DOHH2 (cell line): ENCODE results near the gene KREMEN2.

Source experiments
- H3F3A ChIP-seq: fragments of 200-600 bp; sonication (generic), shearing (Covaris generic); 2 replicates; pipeline ENCODE4 v1.6.0; 2016; ENCODE audit warnings: antibody characterized with exemption, mild to moderate bottlenecking; ENCODE audit not compliant: control insufficient read depth, insufficient read depth
- H3K27ac ChIP-seq: fragments of 200-600 bp; sonication (generic); 2 replicates; pipeline ENCODE4 v1.5.1; 2014; ENCODE audit warnings: low read depth, mild to moderate bottlenecking, low read length, moderate library complexity
- H3K27me3 ChIP-seq: fragments of 200-600 bp; sonication (generic); 2 replicates; pipeline ENCODE4 v1.6.1; 2014; ENCODE audit warnings: mild to moderate bottlenecking, low read length, mixed read lengths; ENCODE audit not compliant: control insufficient read depth
- H3K36me3 ChIP-seq: fragments of 200-600 bp; sonication (generic); 2 replicates; pipeline ENCODE4 v1.6.1; 2014; ENCODE audit warnings: mild to moderate bottlenecking, low read length, moderate library complexity, mixed read lengths; ENCODE audit not compliant: control insufficient read depth
- H3K4me1 ChIP-seq: fragments of 200-600 bp; sonication (generic); 2 replicates; pipeline ENCODE4 v1.6.1; 2014; ENCODE audit warnings: mild to moderate bottlenecking, low read length, mixed read lengths; ENCODE audit not compliant: control insufficient read depth
- H3K4me2 ChIP-seq: fragments of 200-600 bp; sonication (generic); 2 replicates; pipeline ENCODE4 v1.6.0; 2014; ENCODE audit warnings: mild to moderate bottlenecking, low read length, moderate library complexity
- H3K4me3 ChIP-seq: fragments of 200-600 bp; sonication (generic); 2 replicates; pipeline ENCODE4 v1.5.1; 2014; ENCODE audit warnings: mild to moderate bottlenecking, low read length, mixed read lengths
- H3K79me2 ChIP-seq: fragments of 200-600 bp; sonication (generic); 2 replicates; pipeline ENCODE4 v1.6.1; 2014; ENCODE audit warnings: mild to moderate bottlenecking, low read length, mixed read lengths; ENCODE audit not compliant: control insufficient read depth
- H3K9me2 ChIP-seq: fragments of 200-600 bp; sonication (generic); replicated peaks from 2 replicates; pipeline ENCODE4 v1.6.1; 2014; ENCODE audit warnings: mild to moderate bottlenecking, low read length, mixed read lengths; ENCODE audit not compliant: control insufficient read depth
- H3K9me3 ChIP-seq: fragments of 200-600 bp; sonication (generic); 2 replicates; pipeline ENCODE4 v1.6.1; 2014; ENCODE audit warnings: antibody characterized with exemption, low read length, mixed read lengths; ENCODE audit not compliant: control insufficient read depth, insufficient read depth
- H4K20me1 ChIP-seq: fragments of 200-600 bp; sonication (generic); 2 replicates; pipeline ENCODE4 v1.6.0; 2014; ENCODE audit warnings: low read depth, mild to moderate bottlenecking, antibody characterized with exemption, low read length, moderate library complexity; ENCODE audit not compliant: control insufficient read depth, insufficient read depth
- CTCF ChIP-seq: fragments of 200-600 bp; sonication (generic); IDR thresholded peaks from one replicate; pipeline ENCODE4 v1.5.1; 2014; ENCODE audit warnings: antibody characterized with exemption, mild to moderate bottlenecking, low read depth, low read length; ENCODE audit not compliant: poor library complexity, severe bottlenecking
- EZH2phosphoT487 ChIP-seq: fragments of 200-600 bp; sonication (generic); IDR thresholded peaks from 2 replicates; pipeline ENCODE4 v1.6.1; 2017; ENCODE audit warnings: borderline replicate concordance, mild to moderate bottlenecking, antibody characterized with exemption, low read length, moderate library complexity, mixed read lengths

Gene KREMEN2

GRCh38 chr16:3014971-3015370 is 50.9 kb downstream of the KREMEN2 start:
- Histone ChIP-seq H3K27me3 (peaks cover 11% of the 10 kb centered on the region), H4K20me1 (no peaks in the 10 kb centered on the region), H3F3A (no peaks in the 10 kb centered on the region)

GRCh38 chr16:3015865-3016521 is 51.9 kb downstream of the KREMEN2 start:
- Histone ChIP-seq H3K27ac (no peak overlapping the region), H3K79me2 (no peaks in the 10 kb centered on the region), H3K4me1 (peaks cover 11% of the 10 kb centered on the region), H3K4me2 (no peak overlapping the region), H4K20me1 (no peaks in the 10 kb centered on the region), H3K9me2 (no peaks in the 10 kb centered on the region), H3K36me3 (no peaks in the 10 kb centered on the region), H3K27me3 (peaks cover 8% of the 10 kb centered on the region), H3K4me3 (no peak overlapping the region), H3F3A (no peaks in the 10 kb centered on the region), H3K9me3 (no peaks in the 10 kb centered on the region)
- TF ChIP-seq CTCF: no peak

More at GRCh38 chr16:3014971-3015370, 50.9 kb downstream of the KREMEN2 start:
- H3K79me2 ChIP-seq: no peaks in the 10 kb centered on the region
- TF ChIP-seq EZH2phosphoT487 (no peak), CTCF (no peak)
- H3K27ac ChIP-seq: no peak overlapping the region
- no peak overlapping the region for H3K4me2 ChIP-seq
- peaks cover 3% of the 10 kb centered on the region; the same call in 1 of the 2 replicates for H3K4me1 ChIP-seq
- no peak overlapping the region for H3K4me3 ChIP-seq
- no peaks in the 10 kb centered on the region for H3K9me3 ChIP-seq
- no peaks in the 10 kb centered on the region for H3K9me2 ChIP-seq
- H3K36me3 ChIP-seq: no peaks in the 10 kb centered on the region

- H4K20me1 ChIP-seq: no peaks in the 10 kb centered on the region
- no peaks in the 10 kb centered on the region for H3K9me2 ChIP-seq
- peaks cover 9% of the 10 kb centered on the region; the same call in 1 of the 2 replicates for H3F3A ChIP-seq
- no peaks in the 10 kb centered on the region for H3K79me2 ChIP-seq
- H3K9me3 ChIP-seq: no peaks in the 10 kb centered on the region
- peaks cover 23% of the 10 kb centered on the region for H3K4me1 ChIP-seq
- no peaks in the 10 kb centered on the region; the same call in 1 of the 2 replicates for H3K27me3 ChIP-seq
- H3K27ac ChIP-seq: no peak overlapping the region
- TF ChIP-seq EZH2phosphoT487: no peak
- TF ChIP-seq CTCF: no peak
- H3K36me3 ChIP-seq: no peaks in the 10 kb centered on the region
- H3K4me3 ChIP-seq: no peak overlapping the region
- H3K4me2 ChIP-seq: no peak overlapping the region
These were observed 53.3 kb downstream of the KREMEN2 start for GRCh38 chr16:3017344-3017743.
